GM19395 (cell line): Measurements from ENCODE around the gene GNAS.

Experiments
- ATAC-seq: cut with Tn5 transposase; IDR thresholded peaks from one replicate; pipeline ENCODE4 v1.9.1; 2021; ENCODE audit warnings: mild to moderate bottlenecking, moderate library complexity; ENCODE audit not compliant: unreplicated experiment

The GNAS gene

GRCh38 chr20:58853466-58853865, 950 bp downstream of the GNAS start:
- ATAC-seq = no peak

GRCh38 chr20:58853976-58854637, 1.6 kb downstream of the GNAS start:
- ATAC-seq = no peak

- no peak for ATAC-seq
These were observed 2.3 kb downstream of the GNAS start for GRCh38 chr20:58854638-58855471.

GRCh38 chr20:58855506-58856389, 3.2 kb downstream of the GNAS start:
- no peak for ATAC-seq

- ATAC-seq = no peak
These were observed 10.7 kb downstream of the GNAS start for GRCh38 chr20:58863044-58863790.

GRCh38 chr20:58864346-58864745, 11.8 kb downstream of the GNAS start:
- no peak for ATAC-seq

GRCh38 chr20:58865843-58866242, 13.3 kb downstream of the GNAS start:
- no peak for ATAC-seq

GRCh38 chr20:58867211-58867610, 14.7 kb downstream of the GNAS start:
- no peak for ATAC-seq

GRCh38 chr20:58868795-58869194, 16.3 kb downstream of the GNAS start:
- ATAC-seq = no peak

- ATAC-seq = no peak
These were observed 17.2 kb downstream of the GNAS start for GRCh38 chr20:58869662-58870227.

- ATAC-seq = no peak
These were observed 17.9 kb downstream of the GNAS start for GRCh38 chr20:58870293-58871014.

GRCh38 chr20:58871533-58872102, 19.1 kb downstream of the GNAS start:
- ATAC-seq = no peak

GRCh38 chr20:58874469-58874868, 22.0 kb downstream of the GNAS start:
- no peak for ATAC-seq

- no peak for ATAC-seq
These were observed 22.6 kb downstream of the GNAS start for GRCh38 chr20:58875111-58875510.

- no peak for ATAC-seq
These were observed 23.1 kb downstream of the GNAS start for GRCh38 chr20:58875541-58876134.

GRCh38 chr20:58876437-58876836, 23.9 kb downstream of the GNAS start:
- no peak for ATAC-seq

- ATAC-seq = no peak
These were observed 24.8 kb downstream of the GNAS start for GRCh38 chr20:58877050-58877975.

GRCh38 chr20:58877976-58878360, 25.5 kb downstream of the GNAS start:
- ATAC-seq = no peak
